SK-N-SH treated with all-trans-retinoic acid at 6 μM for 48 hours (cell line): ENCODE data around the gene GNG14.

Experiments used
- ARNTL ChIP-seq: fragments of 450-650 bp; formaldehyde crosslinking; IDR thresholded peaks from 2 replicates; pipeline ENCODE4 v1.5.0; 2020; ENCODE audit warnings: low read depth, mild to moderate bottlenecking, moderate library complexity, borderline replicate concordance
- BACH2 ChIP-seq: fragments of 250-450 bp; sonication (Bioruptor Pico); IDR thresholded peaks from 2 replicates; pipeline ENCODE4 v1.9.0; 2021; ENCODE audit warnings: mild to moderate bottlenecking, borderline replicate concordance
- ESRRG ChIP-seq: fragments of 250-450 bp; sonication (Bioruptor Pico); IDR thresholded peaks from 2 replicates; pipeline ENCODE4 v1.6.1; 2021; ENCODE audit warnings: mild to moderate bottlenecking
- GLIS3 ChIP-seq: fragments of 250-450 bp; sonication (Bioruptor Pico); IDR thresholded peaks from 2 replicates; pipeline ENCODE4 v1.5.0; 2020; ENCODE audit warnings: mild to moderate bottlenecking, moderate library complexity
- RARB ChIP-seq: fragments of 250-450 bp; sonication (Bioruptor Pico); IDR thresholded peaks from 2 replicates; pipeline ENCODE4 v1.8.0; 2021; ENCODE audit warnings: mild to moderate bottlenecking, moderate library complexity
- ZC3H10 ChIP-seq: fragments of 250-450 bp; sonication (Bioruptor Pico); IDR thresholded peaks from 2 replicates; pipeline ENCODE4 v1.5.1; 2021; ENCODE audit warnings: mild to moderate bottlenecking, moderate library complexity
- ZFP30 ChIP-seq: fragments of 450-650 bp; formaldehyde crosslinking; IDR thresholded peaks from 2 replicates; pipeline ENCODE4 v1.5.0; 2022; ENCODE audit warnings: mild to moderate bottlenecking, moderate library complexity
- TF ChIP-seq, protein P1 (sequence below): fragments of 250-450 bp; sonication (Bioruptor Pico); IDR thresholded peaks from 2 replicates; pipeline ENCODE4 v1.8.0; 2020; ENCODE audit warnings: mild to moderate bottlenecking, moderate library complexity, borderline replicate concordance
- TF ChIP-seq, protein P2 (sequence below): fragments of 250-450 bp; sonication (Bioruptor Pico); IDR thresholded peaks from 2 replicates; pipeline ENCODE4 v1.8.0; 2021; ENCODE audit warnings: low read depth, mild to moderate bottlenecking, moderate library complexity, borderline replicate concordance

DNA sequence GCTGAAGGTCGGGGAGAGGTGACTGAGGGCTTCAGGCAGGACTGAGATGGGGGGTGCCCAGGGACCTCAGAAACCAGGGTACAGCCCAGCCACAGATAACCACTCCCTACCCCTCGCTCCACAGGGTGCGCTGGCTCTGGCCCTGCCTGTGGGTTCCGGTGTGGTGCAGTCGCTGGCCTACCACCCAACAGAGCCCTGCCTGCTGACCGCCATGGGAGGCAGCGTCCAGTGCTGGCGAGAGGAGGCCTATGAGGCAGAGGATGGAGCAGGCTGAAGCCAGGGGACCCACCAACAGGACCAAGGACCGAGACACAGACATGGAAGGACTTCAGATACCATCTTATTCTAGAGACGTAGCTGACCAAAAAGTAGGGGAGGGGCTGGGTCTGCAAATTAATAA is 12.4 kb upstream of the GNG14 start:
- TF ChIP-seq ZFP30 (CRISPR knock-in tag) (no peak), ARNTL (CRISPR knock-in tag) (no peak), ESRRG (CRISPR knock-in tag) (no peak), GLIS3 (CRISPR knock-in tag) (no peak), ZC3H10 (CRISPR knock-in tag) (no peak), BACH2 (CRISPR knock-in tag) (no peak), RARB (CRISPR knock-in tag) (no peak)
- TF ChIP-seq, protein P1, sequence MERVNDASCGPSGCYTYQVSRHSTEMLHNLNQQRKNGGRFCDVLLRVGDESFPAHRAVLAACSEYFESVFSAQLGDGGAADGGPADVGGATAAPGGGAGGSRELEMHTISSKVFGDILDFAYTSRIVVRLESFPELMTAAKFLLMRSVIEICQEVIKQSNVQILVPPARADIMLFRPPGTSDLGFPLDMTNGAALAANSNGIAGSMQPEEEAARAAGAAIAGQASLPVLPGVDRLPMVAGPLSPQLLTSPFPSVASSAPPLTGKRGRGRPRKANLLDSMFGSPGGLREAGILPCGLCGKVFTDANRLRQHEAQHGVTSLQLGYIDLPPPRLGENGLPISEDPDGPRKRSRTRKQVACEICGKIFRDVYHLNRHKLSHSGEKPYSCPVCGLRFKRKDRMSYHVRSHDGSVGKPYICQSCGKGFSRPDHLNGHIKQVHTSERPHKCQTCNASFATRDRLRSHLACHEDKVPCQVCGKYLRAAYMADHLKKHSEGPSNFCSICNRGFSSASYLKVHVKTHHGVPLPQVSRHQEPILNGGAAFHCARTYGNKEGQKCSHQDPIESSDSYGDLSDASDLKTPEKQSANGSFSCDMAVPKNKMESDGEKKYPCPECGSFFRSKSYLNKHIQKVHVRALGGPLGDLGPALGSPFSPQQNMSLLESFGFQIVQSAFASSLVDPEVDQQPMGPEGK (CRISPR knock-in tag): no peak
- TF ChIP-seq, protein P2, sequence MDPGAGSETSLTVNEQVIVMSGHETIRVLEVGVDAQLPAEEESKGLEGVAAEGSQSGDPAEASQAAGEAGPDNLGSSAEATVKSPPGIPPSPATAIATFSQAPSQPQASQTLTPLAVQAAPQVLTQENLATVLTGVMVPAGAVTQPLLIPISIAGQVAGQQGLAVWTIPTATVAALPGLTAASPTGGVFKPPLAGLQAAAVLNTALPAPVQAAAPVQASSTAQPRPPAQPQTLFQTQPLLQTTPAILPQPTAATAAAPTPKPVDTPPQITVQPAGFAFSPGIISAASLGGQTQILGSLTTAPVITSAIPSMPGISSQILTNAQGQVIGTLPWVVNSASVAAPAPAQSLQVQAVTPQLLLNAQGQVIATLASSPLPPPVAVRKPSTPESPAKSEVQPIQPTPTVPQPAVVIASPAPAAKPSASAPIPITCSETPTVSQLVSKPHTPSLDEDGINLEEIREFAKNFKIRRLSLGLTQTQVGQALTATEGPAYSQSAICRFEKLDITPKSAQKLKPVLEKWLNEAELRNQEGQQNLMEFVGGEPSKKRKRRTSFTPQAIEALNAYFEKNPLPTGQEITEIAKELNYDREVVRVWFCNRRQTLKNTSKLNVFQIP (CRISPR knock-in tag): no peak
